Measurements from ENCODE around the gene SH3RF1. TPM values are rescaled to one million over a fixed set of nuclear protein-coding genes. Genes with fewer than 3 reads are reported as not detected.

The SH3RF1 gene
- total RNA-seq, 1 donor from 2014 or later: 18.6 TPM

- no peaks in the 10 kb centered on the region for H3K9me3 Mint-ChIP-seq
- H3K4me1 Mint-ChIP-seq: no peaks in the 10 kb centered on the region
- no peak overlapping the region for H3K4me3 Mint-ChIP-seq
- DNase-seq (ENCODE audit: low read depth, low spot score): no peak
- no peaks in the 10 kb centered on the region for H3K27me3 Mint-ChIP-seq (ENCODE audit: low read depth)
- H3K36me3 Mint-ChIP-seq (ENCODE audit: low read depth): peaks cover 2% of the 10 kb centered on the region
- TF ChIP-seq, protein P1, sequence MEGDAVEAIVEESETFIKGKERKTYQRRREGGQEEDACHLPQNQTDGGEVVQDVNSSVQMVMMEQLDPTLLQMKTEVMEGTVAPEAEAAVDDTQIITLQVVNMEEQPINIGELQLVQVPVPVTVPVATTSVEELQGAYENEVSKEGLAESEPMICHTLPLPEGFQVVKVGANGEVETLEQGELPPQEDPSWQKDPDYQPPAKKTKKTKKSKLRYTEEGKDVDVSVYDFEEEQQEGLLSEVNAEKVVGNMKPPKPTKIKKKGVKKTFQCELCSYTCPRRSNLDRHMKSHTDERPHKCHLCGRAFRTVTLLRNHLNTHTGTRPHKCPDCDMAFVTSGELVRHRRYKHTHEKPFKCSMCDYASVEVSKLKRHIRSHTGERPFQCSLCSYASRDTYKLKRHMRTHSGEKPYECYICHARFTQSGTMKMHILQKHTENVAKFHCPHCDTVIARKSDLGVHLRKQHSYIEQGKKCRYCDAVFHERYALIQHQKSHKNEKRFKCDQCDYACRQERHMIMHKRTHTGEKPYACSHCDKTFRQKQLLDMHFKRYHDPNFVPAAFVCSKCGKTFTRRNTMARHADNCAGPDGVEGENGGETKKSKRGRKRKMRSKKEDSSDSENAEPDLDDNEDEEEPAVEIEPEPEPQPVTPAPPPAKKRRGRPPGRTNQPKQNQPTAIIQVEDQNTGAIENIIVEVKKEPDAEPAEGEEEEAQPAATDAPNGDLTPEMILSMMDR (conservative IDR thresholded peaks at IDR 0.05): no peak
- H3K27ac Mint-ChIP-seq (ENCODE audit: unreplicated experiment): no peak overlapping the region
Measured at GRCh38 chr4:169228076-169228475, 42.7 kb downstream of the SH3RF1 start.

DNA sequence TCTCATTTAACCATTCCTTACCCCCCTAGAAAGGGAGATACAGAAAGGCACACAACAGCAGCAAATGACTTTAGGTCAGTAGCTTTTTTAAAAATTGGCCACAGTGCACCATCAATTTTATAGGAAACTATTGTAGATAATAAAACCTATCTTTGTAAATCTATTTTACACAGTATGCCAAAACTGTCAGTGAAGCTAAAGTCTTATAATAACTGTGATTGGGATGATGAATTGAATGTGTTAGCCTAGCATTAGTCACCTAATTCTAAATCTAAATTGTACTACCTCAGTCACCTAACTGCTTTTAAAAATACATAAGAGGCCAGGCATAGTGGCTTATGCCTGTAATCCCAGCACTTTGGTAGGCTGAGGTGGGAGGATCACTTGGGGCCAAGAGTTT, 44.2 kb downstream of the SH3RF1 start:
- Mint-ChIP-seq H3K9me3 (no peaks in the 10 kb centered on the region), H3K27me3 (ENCODE audit: low read depth) (no peaks in the 10 kb centered on the region), H3K4me3 (no peak overlapping the region), H3K36me3 (ENCODE audit: low read depth) (peaks cover under 1% of the 10 kb centered on the region), H3K4me1 (no peaks in the 10 kb centered on the region), H3K27ac (ENCODE audit: unreplicated experiment) (no peak overlapping the region)
- TF ChIP-seq, protein P1 (conservative IDR thresholded peaks at IDR 0.05): no peak
- DNase-seq (ENCODE audit: low read depth, low spot score): no peak

DNA sequence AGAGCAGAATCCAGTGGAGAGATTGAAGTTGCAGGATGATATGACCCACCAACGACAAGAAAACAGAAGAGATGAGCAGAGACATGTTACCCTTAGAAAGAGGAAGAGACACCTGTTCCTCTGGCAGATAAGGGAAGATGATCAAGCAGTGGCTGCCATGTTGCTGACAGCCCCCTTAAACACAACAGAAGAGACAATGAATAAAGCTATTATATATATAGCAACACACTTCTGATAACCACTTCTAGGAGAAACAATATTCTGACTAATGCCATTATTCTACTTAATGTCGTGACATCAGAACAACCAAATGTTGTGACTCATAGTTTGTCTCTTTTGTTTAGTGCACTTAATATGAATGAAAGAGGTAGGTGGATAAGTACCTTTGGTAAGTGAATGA, 44.9 kb downstream of the SH3RF1 start:
- no peak for DNase-seq (ENCODE audit: low read depth, low spot score)
- peaks cover 3% of the 10 kb centered on the region for H3K4me1 Mint-ChIP-seq
- H3K27me3 Mint-ChIP-seq (ENCODE audit: low read depth): no peaks in the 10 kb centered on the region
- no peaks in the 10 kb centered on the region for H3K9me3 Mint-ChIP-seq
- no peaks in the 10 kb centered on the region for H3K36me3 Mint-ChIP-seq (ENCODE audit: low read depth)
- no peak overlapping the region for H3K27ac Mint-ChIP-seq (ENCODE audit: unreplicated experiment)
- no peak overlapping the region for H3K4me3 Mint-ChIP-seq
- TF ChIP-seq, protein P1 (conservative IDR thresholded peaks at IDR 0.05): no peak

GRCh38 chr4:169225058-169225751, 45.6 kb downstream of the SH3RF1 start:
- no peak overlapping the region for H3K27ac Mint-ChIP-seq (ENCODE audit: unreplicated experiment)
- no peaks in the 10 kb centered on the region for H3K27me3 Mint-ChIP-seq (ENCODE audit: low read depth)
- peaks cover 9% of the 10 kb centered on the region for H3K4me1 Mint-ChIP-seq
- no peaks in the 10 kb centered on the region for H3K36me3 Mint-ChIP-seq (ENCODE audit: low read depth)
- H3K9me3 Mint-ChIP-seq: no peaks in the 10 kb centered on the region
- no peak overlapping the region for H3K4me3 Mint-ChIP-seq
- no peak for DNase-seq (ENCODE audit: low read depth, low spot score)
- TF ChIP-seq, protein P1 (conservative IDR thresholded peaks at IDR 0.05): no peak

DNA sequence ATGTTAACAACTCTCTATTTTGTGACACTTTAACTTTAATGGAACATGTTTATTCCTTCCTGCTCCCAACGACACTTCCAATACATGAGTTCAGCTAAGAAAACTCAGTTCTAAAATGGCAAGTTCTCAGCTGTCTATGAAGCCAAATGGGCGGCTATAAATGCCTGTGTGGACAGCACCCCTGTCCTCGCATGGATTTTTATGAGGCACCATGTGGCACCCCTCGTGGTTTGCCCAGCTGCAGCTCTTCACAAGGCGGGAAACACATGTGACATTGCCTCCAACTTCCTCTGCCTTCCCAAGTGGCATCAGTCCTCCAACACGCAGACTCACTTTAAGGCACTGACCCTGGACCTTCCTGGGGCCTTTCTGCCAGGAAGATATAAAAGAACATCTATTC, 48.0 kb downstream of the SH3RF1 start:
- no peak overlapping the region for H3K4me3 Mint-ChIP-seq
- no peaks in the 10 kb centered on the region for H3K9me3 Mint-ChIP-seq
- TF ChIP-seq, protein P1 (conservative IDR thresholded peaks at IDR 0.05): no peak
- no peak overlapping the region for H3K27ac Mint-ChIP-seq (ENCODE audit: unreplicated experiment)
- no peaks in the 10 kb centered on the region for H3K27me3 Mint-ChIP-seq (ENCODE audit: low read depth)
- peaks cover 16% of the 10 kb centered on the region for H3K4me1 Mint-ChIP-seq
- DNase-seq (ENCODE audit: low read depth, low spot score): no peak
- H3K36me3 Mint-ChIP-seq (ENCODE audit: low read depth): no peaks in the 10 kb centered on the region
